GM10266 (cell line): ENCODE measurements around the gene CALML3.

Experiments
- DNase-seq: peaks from one replicate; pipeline ENCODE4 v3.0.0; 2012; ENCODE audit errors: extremely low spot score
- TF ChIP-seq, protein P1 (sequence below): IDR thresholded peaks from 2 replicates; pipeline ENCODE4 v1.5.1; 2012; ENCODE audit warnings: mild to moderate bottlenecking, low read depth; ENCODE audit not compliant: control insufficient read depth, insufficient read depth; ENCODE audit errors: missing control alignments

Gene CALML3

DNA sequence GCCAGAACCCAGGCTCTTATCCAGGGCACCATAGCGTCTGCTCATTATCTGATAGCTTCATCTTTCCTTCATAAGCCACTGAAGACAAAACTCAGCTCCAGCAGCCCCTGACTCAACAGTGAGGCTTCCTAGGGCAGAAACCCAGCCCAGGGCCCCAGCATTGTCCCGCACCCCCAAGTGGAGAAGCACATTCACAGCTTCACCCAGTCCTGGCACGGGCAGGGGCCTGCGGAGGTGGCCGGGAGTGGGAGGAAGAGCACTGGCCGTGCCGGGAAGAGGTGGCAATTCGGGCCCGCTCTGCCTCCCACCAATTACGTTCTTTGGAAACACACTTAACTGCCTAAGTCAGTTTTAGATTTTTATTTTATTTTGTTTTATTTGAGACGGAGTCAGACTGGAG is 15.1 kb upstream of the CALML3 start:
- TF ChIP-seq, protein P1, sequence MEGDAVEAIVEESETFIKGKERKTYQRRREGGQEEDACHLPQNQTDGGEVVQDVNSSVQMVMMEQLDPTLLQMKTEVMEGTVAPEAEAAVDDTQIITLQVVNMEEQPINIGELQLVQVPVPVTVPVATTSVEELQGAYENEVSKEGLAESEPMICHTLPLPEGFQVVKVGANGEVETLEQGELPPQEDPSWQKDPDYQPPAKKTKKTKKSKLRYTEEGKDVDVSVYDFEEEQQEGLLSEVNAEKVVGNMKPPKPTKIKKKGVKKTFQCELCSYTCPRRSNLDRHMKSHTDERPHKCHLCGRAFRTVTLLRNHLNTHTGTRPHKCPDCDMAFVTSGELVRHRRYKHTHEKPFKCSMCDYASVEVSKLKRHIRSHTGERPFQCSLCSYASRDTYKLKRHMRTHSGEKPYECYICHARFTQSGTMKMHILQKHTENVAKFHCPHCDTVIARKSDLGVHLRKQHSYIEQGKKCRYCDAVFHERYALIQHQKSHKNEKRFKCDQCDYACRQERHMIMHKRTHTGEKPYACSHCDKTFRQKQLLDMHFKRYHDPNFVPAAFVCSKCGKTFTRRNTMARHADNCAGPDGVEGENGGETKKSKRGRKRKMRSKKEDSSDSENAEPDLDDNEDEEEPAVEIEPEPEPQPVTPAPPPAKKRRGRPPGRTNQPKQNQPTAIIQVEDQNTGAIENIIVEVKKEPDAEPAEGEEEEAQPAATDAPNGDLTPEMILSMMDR: no peak
- no peak for DNase-seq

GRCh38 chr10:5510281-5511072 is 14.3 kb upstream of the CALML3 start:
- no peak for DNase-seq
- TF ChIP-seq, protein P1: no peak

- DNase-seq: no peak
- TF ChIP-seq, protein P1: no peak
Observed at GRCh38 chr10:5511231-5511884, 13.4 kb upstream of the CALML3 start.

DNA sequence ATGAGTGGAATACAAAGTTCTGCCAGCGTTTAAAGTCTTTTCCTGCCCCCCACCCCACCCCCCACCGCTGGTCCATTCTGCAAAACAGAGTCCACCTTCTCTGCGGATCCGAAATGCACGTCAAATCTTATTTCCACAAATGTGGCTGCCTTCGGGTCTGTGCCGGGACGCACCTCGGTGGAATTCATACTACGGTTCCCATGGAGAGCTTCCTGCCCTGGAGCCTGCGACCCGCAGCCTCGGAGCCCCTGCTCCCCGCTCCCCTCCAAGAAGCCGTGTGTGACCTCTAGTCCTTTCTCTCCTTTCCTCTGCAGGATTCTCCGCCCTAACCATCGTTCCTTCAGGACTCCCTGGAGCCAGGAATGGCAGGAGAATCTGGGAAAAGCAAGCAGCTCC is 12.9 kb upstream of the CALML3 start:
- no peak for DNase-seq
- TF ChIP-seq, protein P1: no peak

- TF ChIP-seq, protein P1: no peak
- no peak for DNase-seq
Observed at GRCh38 chr10:5512331-5512730, 12.4 kb upstream of the CALML3 start.

GRCh38 chr10:5512881-5513612 is 11.7 kb upstream of the CALML3 start:
- no peak for DNase-seq
- TF ChIP-seq, protein P1: no peak
